Esophagus squamous epithelium (tissue), 4 donors: ENCODE measurements around the gene GRAP.

Source experiments
- CTCF ChIP-seq, 6 experiments: fragments of 450-650 bp in 4 of 6; fragments of 200-600 bp in 2 of 6; sonication (generic) in 2 of 6; IDR thresholded peaks; one replicate each; pipeline ENCODE4 v1.5.1; 2016 to 2019; ENCODE audit warnings: antibody characterized with exemption in 6 of 6, mild to moderate bottlenecking in 4 of 6, moderate library complexity in 4 of 6
- POLR2A ChIP-seq, 4 donors: fragments of 450-650 bp; IDR thresholded peaks; one replicate each; pipeline ENCODE4 v1.6.1; 2017; ENCODE audit warnings: antibody characterized with exemption in 4 of 4, mild to moderate bottlenecking in 4 of 4, moderate library complexity in 3 of 4

- TF ChIP-seq CTCF (IDR thresholded peaks at IDR 0.05) = no peak
- no peak for TF ChIP-seq POLR2A (IDR thresholded peaks at IDR 0.05)
Observed at GRCh38 chr17:18977021-18977420, 69.7 kb downstream of the GRAP start.
